ENCODE measurements around the gene SPOUT1. TPM values are rescaled to one million over a fixed set of nuclear protein-coding genes. Genes with fewer than 3 reads are reported as not detected.
"Not testable (repeated sequence)": the region's sequence is repeated elsewhere in the genome, so short reads cannot be mapped to it uniquely, and the experiment has no call there.

SPOUT1 gene
- total RNA-seq, 4 donors from 2014 or later = 15.0 to 41.5 (median 32.3) TPM

DNA sequence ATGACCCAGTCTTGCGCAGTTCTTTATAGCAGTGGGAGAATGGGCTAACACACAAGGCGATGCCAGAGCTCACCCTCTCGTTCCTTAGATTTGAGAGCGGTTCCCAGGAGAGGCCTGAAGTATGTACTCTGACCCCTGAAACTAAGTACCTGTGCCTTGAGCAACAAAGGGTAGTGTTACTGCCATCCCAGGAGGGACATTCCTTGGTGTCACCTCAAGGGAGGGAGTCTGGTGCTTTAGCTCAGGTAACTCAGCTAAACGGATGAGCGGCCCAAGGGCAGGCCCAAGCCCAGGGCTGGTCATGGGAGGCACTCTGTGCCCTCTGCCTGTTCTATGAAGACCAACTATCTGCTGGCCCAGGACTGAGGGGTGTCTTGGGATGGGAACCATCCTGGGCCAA is 31.9 kb upstream of the SPOUT1 start:
- no peak for DNase-seq (ENCODE audit: low spot score in 2 of 2)
- H3K4me3 ChIP-seq (ENCODE audit: low read depth, poor library complexity, severe bottlenecking) = no peak overlapping the region
- WGBS, 2 donors = 79 to 94% methylated on average over 5 to 6 of the region's 6 CpGs
- no peak for TF ChIP-seq POLR2A (IDR thresholded peaks at IDR 0.05)
- TF ChIP-seq, protein P1, sequence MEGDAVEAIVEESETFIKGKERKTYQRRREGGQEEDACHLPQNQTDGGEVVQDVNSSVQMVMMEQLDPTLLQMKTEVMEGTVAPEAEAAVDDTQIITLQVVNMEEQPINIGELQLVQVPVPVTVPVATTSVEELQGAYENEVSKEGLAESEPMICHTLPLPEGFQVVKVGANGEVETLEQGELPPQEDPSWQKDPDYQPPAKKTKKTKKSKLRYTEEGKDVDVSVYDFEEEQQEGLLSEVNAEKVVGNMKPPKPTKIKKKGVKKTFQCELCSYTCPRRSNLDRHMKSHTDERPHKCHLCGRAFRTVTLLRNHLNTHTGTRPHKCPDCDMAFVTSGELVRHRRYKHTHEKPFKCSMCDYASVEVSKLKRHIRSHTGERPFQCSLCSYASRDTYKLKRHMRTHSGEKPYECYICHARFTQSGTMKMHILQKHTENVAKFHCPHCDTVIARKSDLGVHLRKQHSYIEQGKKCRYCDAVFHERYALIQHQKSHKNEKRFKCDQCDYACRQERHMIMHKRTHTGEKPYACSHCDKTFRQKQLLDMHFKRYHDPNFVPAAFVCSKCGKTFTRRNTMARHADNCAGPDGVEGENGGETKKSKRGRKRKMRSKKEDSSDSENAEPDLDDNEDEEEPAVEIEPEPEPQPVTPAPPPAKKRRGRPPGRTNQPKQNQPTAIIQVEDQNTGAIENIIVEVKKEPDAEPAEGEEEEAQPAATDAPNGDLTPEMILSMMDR (IDR thresholded peaks at IDR 0.05) = no peak
- intact Hi-C loops (cut with DNase I; ENCODE audit: low total_unique reads) = loop anchor here (5.0 kb wide), 1 partner anchor 66 kb away; no protein-coding TSS in a partner anchor

- intact Hi-C loops (cut with DNase I; ENCODE audit: low total_unique reads) = loop anchor here (5.0 kb wide), 1 partner anchor 66 kb away; no protein-coding TSS in a partner anchor
- TF ChIP-seq POLR2A (IDR thresholded peaks at IDR 0.05) = no peak
- TF ChIP-seq, protein P1 (IDR thresholded peaks at IDR 0.05) = no peak
- 83 to 84% methylated on average over 5 of the region's 5 CpGs for WGBS, 2 donors
- no peak overlapping the region for H3K4me3 ChIP-seq (ENCODE audit: low read depth, poor library complexity, severe bottlenecking)
- no peak for DNase-seq (ENCODE audit: low spot score in 2 of 2)
Observed at GRCh38 chr9:128860937-128861336, 31.3 kb upstream of the SPOUT1 start.

GRCh38 chr9:128858476-128858875 is 28.9 kb upstream of the SPOUT1 start:
- intact Hi-C loops (cut with DNase I; ENCODE audit: low total_unique reads); H3K4me3 ChIP-seq (ENCODE audit: low read depth, poor library complexity, severe bottlenecking): not testable (repeated sequence)
- 93 to 95% methylated on average over 7 of the region's 7 CpGs for WGBS, 2 donors

GRCh38 chr9:128854454-128854853 is 24.9 kb upstream of the SPOUT1 start:
- intact Hi-C loops (cut with DNase I; ENCODE audit: low total_unique reads); H3K4me3 ChIP-seq (ENCODE audit: low read depth, poor library complexity, severe bottlenecking); DNase-seq (ENCODE audit: low spot score in 2 of 2): not testable (repeated sequence)
- WGBS, 2 donors = 90% methylated on average over 6 of the region's 6 CpGs

More at GRCh38 chr9:128858476-128858875, 28.9 kb upstream of the SPOUT1 start:
- not testable (repeated sequence) for DNase-seq (ENCODE audit: low spot score in 2 of 2)

DNA sequence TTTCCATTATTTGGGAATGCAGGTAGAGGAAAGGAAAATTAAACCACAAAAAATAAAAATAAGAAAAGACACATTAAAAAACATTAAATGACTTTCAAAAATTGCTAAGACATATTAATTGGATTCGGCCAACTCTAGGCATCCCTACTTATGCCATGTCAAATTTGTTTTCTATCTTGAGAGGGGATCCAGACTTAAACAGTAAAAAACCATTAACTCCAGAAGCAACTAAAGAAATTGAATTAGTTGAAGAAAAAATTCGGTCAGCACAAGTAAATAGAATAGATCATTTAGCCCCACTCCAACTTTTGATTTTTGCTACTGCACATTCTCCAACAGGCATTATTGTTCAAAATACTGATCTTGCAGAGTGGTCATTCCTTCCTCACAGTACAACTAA is 23.1 kb upstream of the SPOUT1 start:
- 69 to 92% methylated on average over 2 of the region's 2 CpGs for WGBS, 2 donors
- intact Hi-C loops (cut with DNase I; ENCODE audit: low total_unique reads); H3K4me3 ChIP-seq (ENCODE audit: low read depth, poor library complexity, severe bottlenecking); DNase-seq (ENCODE audit: low spot score in 2 of 2): not testable (repeated sequence)

DNA sequence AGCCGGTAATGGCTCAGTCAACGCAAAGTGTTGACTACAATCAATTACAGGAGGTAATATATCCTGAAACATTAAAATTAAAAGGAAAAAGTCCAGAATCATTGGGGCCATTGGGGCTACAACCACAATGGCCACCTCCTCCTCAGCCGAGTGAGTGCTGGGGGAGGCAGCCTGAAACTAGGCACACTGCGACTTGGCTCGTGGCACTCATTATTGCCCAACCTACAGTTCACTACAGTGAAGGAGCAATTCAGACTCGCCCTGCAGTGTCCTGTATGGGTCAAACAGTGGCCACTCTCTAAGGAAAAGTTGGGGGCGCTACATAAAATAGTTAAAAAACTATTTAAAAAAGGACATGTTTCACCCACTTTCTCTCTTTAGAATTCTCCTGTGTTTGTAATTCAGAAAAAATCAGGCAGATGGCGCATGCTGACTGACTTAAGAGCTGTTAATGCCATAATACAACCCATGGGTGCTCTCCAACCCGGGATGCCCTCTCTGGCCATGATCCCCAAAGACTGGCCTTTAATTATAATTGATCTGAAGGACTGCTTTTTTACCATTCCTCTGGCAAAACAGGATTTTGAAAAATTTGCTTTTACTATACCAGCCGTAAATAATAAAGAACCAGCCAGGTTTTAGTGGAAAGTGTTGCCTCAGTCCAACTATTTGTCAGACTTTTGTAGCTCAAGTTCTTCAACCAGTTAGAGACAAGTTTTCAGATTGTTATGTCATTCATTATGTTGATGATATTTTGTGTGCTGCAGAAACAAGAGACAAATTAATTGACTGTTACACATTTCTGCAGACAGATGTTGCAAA is 22.4 kb upstream of the SPOUT1 start:
- 57 to 61% methylated on average over 10 of the region's 10 CpGs for WGBS, 2 donors
- DNase-seq (ENCODE audit: low spot score in 2 of 2); intact Hi-C loops (cut with DNase I; ENCODE audit: low total_unique reads); H3K4me3 ChIP-seq (ENCODE audit: low read depth, poor library complexity, severe bottlenecking): not testable (repeated sequence)
- TF ChIP-seq, protein P1 (IDR thresholded peaks at IDR 0.05) = peak in 1 of 3 donors; percentile 19

- 92 to 98% methylated on average over 10 of the region's 10 CpGs for WGBS, 2 donors
- DNase-seq (ENCODE audit: low spot score in 2 of 2); H3K4me3 ChIP-seq (ENCODE audit: low read depth, poor library complexity, severe bottlenecking); intact Hi-C loops (cut with DNase I; ENCODE audit: low total_unique reads): not testable (repeated sequence)
Observed at GRCh38 chr9:128851024-128851423, 21.4 kb upstream of the SPOUT1 start.

GRCh38 chr9:128847803-128848202 is 18.2 kb upstream of the SPOUT1 start:
- WGBS, 2 donors = 100% methylated on average over 1 of the region's 1 CpG
- intact Hi-C loops (cut with DNase I; ENCODE audit: low total_unique reads) = no loop called here
- TF ChIP-seq, protein P1 (IDR thresholded peaks at IDR 0.05) = no peak
- TF ChIP-seq POLR2A (IDR thresholded peaks at IDR 0.05) = no peak
- no peak for DNase-seq (ENCODE audit: low spot score in 2 of 2)
- no peak overlapping the region for H3K4me3 ChIP-seq (ENCODE audit: low read depth, poor library complexity, severe bottlenecking)

Data from lower leg skin (tissue), 4 donors.